Fibroblast of mammary gland (primary cell): ENCODE results near the gene NUFIP2.

Source experiments
- DNase-seq: peaks from one replicate; pipeline ENCODE4 v3.0.0-alpha.2; 2010; ENCODE audit warnings: low read depth
- H3K4me3 ChIP-seq: 2 replicates; pipeline ENCODE4 v1.5.1; 2011; ENCODE audit warnings: low read depth, mild to moderate bottlenecking, low read length, moderate library complexity; ENCODE audit not compliant: control insufficient read depth
- CTCF ChIP-seq: conservative IDR thresholded peaks from 2 replicates; pipeline ENCODE4 v1.5.1; 2011; ENCODE audit warnings: low read depth, low read length, inconsistent platforms; ENCODE audit not compliant: control insufficient read depth, insufficient read depth

NUFIP2 gene

DNA sequence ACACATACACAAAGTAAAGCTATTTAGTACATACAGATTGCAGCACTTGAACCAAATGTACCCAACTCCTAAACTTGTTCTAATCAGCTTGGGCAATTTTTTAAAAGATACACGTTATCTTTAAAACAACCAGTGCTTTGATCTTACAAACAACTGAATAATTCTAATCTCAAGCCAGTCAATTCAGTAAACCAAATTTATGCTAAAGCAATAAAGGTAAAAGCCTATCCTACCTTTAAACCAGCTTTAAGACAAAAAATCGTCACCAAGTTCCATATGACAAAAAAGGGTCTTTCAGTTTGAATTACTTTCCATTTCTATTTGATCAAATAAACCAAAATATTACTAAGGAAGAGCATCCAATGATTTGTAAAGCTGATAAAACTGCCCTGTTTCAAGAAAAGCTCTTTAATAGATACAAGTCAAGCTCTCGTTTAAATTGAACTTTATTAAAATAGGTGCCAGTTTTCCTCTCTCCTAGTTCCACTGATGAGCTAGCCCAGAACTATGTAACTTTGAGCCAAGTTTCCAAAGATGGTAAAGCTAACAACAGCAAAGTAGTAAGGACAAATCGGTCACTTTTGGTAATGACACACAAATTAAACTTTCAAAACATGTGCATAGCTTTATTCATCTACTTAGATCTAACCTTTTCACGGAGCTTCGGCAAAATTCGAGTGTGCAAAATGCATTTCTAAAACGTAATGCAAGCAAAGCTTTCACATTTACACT, 37.0 kb downstream of the NUFIP2 start:
- peak; percentile 54 for DNase-seq
- no peak overlapping the region for H3K4me3 ChIP-seq
- TF ChIP-seq CTCF: no peak

DNA sequence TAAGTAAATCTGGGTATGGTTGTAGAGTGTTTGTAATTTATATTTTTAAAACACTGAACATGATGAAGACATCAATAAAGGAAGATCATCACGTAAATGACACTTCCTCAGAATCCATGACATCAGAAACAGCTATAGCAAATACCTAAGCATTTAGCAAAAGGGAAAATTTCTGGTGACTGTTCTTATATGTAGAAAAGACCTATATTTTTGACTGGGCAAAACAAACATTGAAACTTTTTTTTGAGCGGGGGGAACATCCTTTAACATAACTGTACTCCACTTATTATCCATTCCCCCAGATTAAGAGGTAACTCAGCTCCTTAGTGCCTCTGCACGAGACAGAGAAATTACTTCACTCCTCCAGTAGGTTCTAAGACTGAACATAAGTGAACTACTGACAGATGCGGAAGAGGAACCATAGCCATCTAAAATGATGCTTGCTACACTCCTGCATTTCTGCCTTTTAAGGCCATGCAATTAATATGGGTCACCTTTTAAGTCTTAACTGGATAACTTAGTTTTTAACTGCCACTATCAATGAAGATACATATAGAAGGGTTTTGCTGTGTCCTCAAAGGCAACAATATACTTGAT, 37.9 kb downstream of the NUFIP2 start:
- no peak overlapping the region for H3K4me3 ChIP-seq
- TF ChIP-seq CTCF: no peak
- peak; percentile 24 for DNase-seq

- no peak overlapping the region for H3K4me3 ChIP-seq
- DNase-seq: no peak
- TF ChIP-seq CTCF: no peak
These were observed 40.9 kb downstream of the NUFIP2 start for GRCh38 chr17:29253037-29253436.

- TF ChIP-seq CTCF: peak; percentile 60
- peak; percentile 60 for DNase-seq
- H3K4me3 ChIP-seq: no peak overlapping the region
These were observed 41.7 kb downstream of the NUFIP2 start for GRCh38 chr17:29252101-29252791.

- H3K4me3 ChIP-seq: no peak overlapping the region
- DNase-seq: no peak
- no peak for TF ChIP-seq CTCF
These were observed 42.8 kb downstream of the NUFIP2 start for GRCh38 chr17:29251184-29251583.

- DNase-seq: peak; percentile 65
- no peak for TF ChIP-seq CTCF
- no peak overlapping the region for H3K4me3 ChIP-seq
These were observed 43.3 kb downstream of the NUFIP2 start for GRCh38 chr17:29250666-29251065.
